PFSK-1 (cell line): ENCODE results near the gene NDUFB5. TPM values are rescaled to one million over a fixed set of nuclear protein-coding genes. Genes with fewer than 3 reads are reported as not detected.

Experiments
- FOXP2 ChIP-seq: optimal IDR thresholded peaks from 2 replicates; pipeline ENCODE3; 2011; ENCODE audit warnings: borderline replicate concordance, control low read depth, inconsistent platforms; ENCODE audit not compliant: insufficient read depth; ENCODE audit errors: extremely low read length, extremely low read depth
- POLR2AphosphoS5 ChIP-seq: IDR thresholded peaks from 2 replicates; pipeline ENCODE4 v1.6.1; 2012; ENCODE audit warnings: low read depth, mild to moderate bottlenecking, control low read depth, low read length, moderate library complexity
- REST ChIP-seq, 2 experiments: IDR thresholded peaks; 2 replicates each; pipeline versions ENCODE4 v1.6.1 to v1.8.0; 2011 to 2012; ENCODE audit warnings: low read depth in 2 of 2, low read length in 2 of 2, control low read depth in 1 of 2, inconsistent platforms in 1 of 2, mild to moderate bottlenecking in 1 of 2, moderate library complexity in 1 of 2; ENCODE audit not compliant: insufficient read depth in 1 of 2
- SIN3A ChIP-seq: IDR thresholded peaks from 2 replicates; pipeline ENCODE4 v1.6.1; 2012; ENCODE audit warnings: mild to moderate bottlenecking, low read length, moderate library complexity, borderline replicate concordance; ENCODE audit not compliant: insufficient read depth
- TAF1 ChIP-seq: IDR thresholded peaks from 2 replicates; pipeline ENCODE4 v1.6.1; 2012; ENCODE audit warnings: low read length, control low read depth, borderline replicate concordance; ENCODE audit not compliant: insufficient read depth
- polyA plus RNA-seq: library from polyadenylated mRNA; unstranded; fragments of >200 nt; gene quantifications from one replicate; pipeline ENCODE4 v1.2.1, GENCODE V29; 2012; ENCODE audit warnings: low read depth, missing spikeins; ENCODE audit not compliant: insufficient read length

Gene NDUFB5
- 47.4 TPM for polyA plus RNA-seq

GRCh38 chr3:179604321-179605078 is at the start of gene NDUFB5, which contains the start of gene MRPL47:
NDUFB5 (plus strand) TSS chr3:179604794; CDS start chr3:179604816, 22 bp downstream.
MRPL47 (minus strand) TSS chr3:179604638; CDS start chr3:179604624, 14 bp downstream.
- TF ChIP-seq REST (IDR thresholded peaks at IDR 0.05; ENCODE audit: insufficient read depth in 1 of 2, low read depth in 2 of 2, low read length in 2 of 2) (no peak), FOXP2 (peak; percentile 60), POLR2AphosphoS5 (peak; percentile 80), TAF1 (peak; percentile 82; the same call in 1 of the 2 replicates), SIN3A (peak; percentile 32; the same call in 1 of the 2 replicates)

- TF ChIP-seq REST (IDR thresholded peaks at IDR 0.05; ENCODE audit: insufficient read depth in 1 of 2, low read depth in 2 of 2, low read length in 2 of 2) (no peak), TAF1 (no peak), FOXP2 (no peak), POLR2AphosphoS5 (no peak), SIN3A (no peak)
These were observed 45.7 kb upstream of the NDUFB5 start for GRCh38 chr3:179558742-179559364.

- TF ChIP-seq SIN3A (no peak), TAF1 (no peak), REST (IDR thresholded peaks at IDR 0.05; ENCODE audit: insufficient read depth in 1 of 2, low read depth in 2 of 2, low read length in 2 of 2) (no peak), FOXP2 (no peak)
These were observed 43.8 kb upstream of the NDUFB5 start for GRCh38 chr3:179560791-179561190.

- TF ChIP-seq SIN3A (peak; percentile 84; the same call in 1 of the 2 replicates), FOXP2 (no peak), REST (IDR thresholded peaks at IDR 0.05; ENCODE audit: insufficient read depth in 1 of 2, low read depth in 2 of 2, low read length in 2 of 2) (peak in 1 of 2 experiments; percentile 34; a peak in 1 of 4 replicates), TAF1 (peak; percentile 89; the same call in 1 of the 2 replicates), POLR2AphosphoS5 (peak; percentile 82)
These were observed 41.9 kb upstream of the NDUFB5 start, which contains the start of gene ACTL6A for GRCh38 chr3:179562591-179563270. ACTL6A (plus strand) TSS chr3:179562926; CDS start chr3:179563093, 167 bp downstream.
